Measurements from ENCODE around the gene RAVER1. TPM values are rescaled to one million over a fixed set of nuclear protein-coding genes. Genes with fewer than 3 reads are reported as not detected.

Gene RAVER1
- total and polyA plus RNA-seq, 9 of the 15 experiments (the other 6 are each of a cell fraction or from before 2014, with no cell fraction given), result 0.06 to 113 (median 7.0) TPM

- TF ChIP-seq NR0B1 (IDR thresholded peaks at IDR 0.05; ENCODE audit: partially characterized antibody) (no peak), MAFK (IDR thresholded peaks at IDR 0.05; ENCODE audit: low read length) (no peak), DPF2 (IDR thresholded peaks at IDR 0.05) (peak; percentile 19; the same call in 1 of the 2 replicates), MEIS2 (IDR thresholded peaks at IDR 0.05; ENCODE audit: partially characterized antibody) (peak; percentile 8), ZBED1 (IDR thresholded peaks at IDR 0.05) (no peak), YBX1 (IDR thresholded peaks at IDR 0.05) (no peak), FOSL1 (tag; conservative IDR thresholded peaks at IDR 0.05) (peak; percentile 14; the same call in 1 of the 2 replicates), TSC22D4 (tag; IDR thresholded peaks at IDR 0.05) (no peak), MCM3 (IDR thresholded peaks at IDR 0.05) (no peak), HMG20A (CRISPR knock-in tag; conservative IDR thresholded peaks at IDR 0.05) (no peak), IRF2 (CRISPR knock-in tag; IDR thresholded peaks at IDR 0.05) (no peak), TEAD4 (IDR thresholded peaks at IDR 0.05; ENCODE audit: low read length) (peak; percentile 23; the same call in 1 of the 2 replicates), TEAD4 (CRISPR knock-in tag; IDR thresholded peaks at IDR 0.05; ENCODE audit: borderline replicate concordance) (no peak), ZNF780A (CRISPR knock-in tag; IDR thresholded peaks at IDR 0.05) (no peak), SNIP1 (IDR thresholded peaks at IDR 0.05; ENCODE audit: low read depth) (no peak), MYC (IDR thresholded peaks at IDR 0.05; ENCODE audit: low read depth, low read length) (peak; percentile 80), MYC (CRISPR knock-in tag; IDR thresholded peaks at IDR 0.05; ENCODE audit: borderline replicate concordance, low read depth) (0 out of 2 replicates have a peak, but pooled peaks have one; percentile 11), SMARCC2 (IDR thresholded peaks at IDR 0.05; ENCODE audit: low read depth) (no peak), FOXP1 (CRISPR knock-in tag; IDR thresholded peaks at IDR 0.05) (peak; percentile 74), RAD51 (IDR thresholded peaks at IDR 0.05; ENCODE audit: borderline replicate concordance, low read depth) (peak; percentile 39; the same call in 1 of the 2 replicates), PURB (CRISPR knock-in tag; IDR thresholded peaks at IDR 0.05; ENCODE audit: low read depth) (no peak)
Observed at GRCh38 chr19:10270616-10271394, 62.5 kb downstream of the RAVER1 start, which contains the start of gene ICAM1 (continued).

Data from K562 (cell line).